DMS114 treated with DMSO at 0.1 percent for 48 hours (cell line): ENCODE data around the gene TIMM10B.

Source experiments
- DNase-seq: peaks from one replicate; lab custom pipeline; 2025; ENCODE audit not compliant: unreplicated experiment; lab: John Stamatoyannopoulos, UW

The TIMM10B gene

GRCh38 chr11:6469599-6469998 is 11.7 kb upstream of the TIMM10B start:
- DNase-seq = no peak

GRCh38 chr11:6472934-6473333 is 8.4 kb upstream of the TIMM10B start:
- no peak for DNase-seq

DNA sequence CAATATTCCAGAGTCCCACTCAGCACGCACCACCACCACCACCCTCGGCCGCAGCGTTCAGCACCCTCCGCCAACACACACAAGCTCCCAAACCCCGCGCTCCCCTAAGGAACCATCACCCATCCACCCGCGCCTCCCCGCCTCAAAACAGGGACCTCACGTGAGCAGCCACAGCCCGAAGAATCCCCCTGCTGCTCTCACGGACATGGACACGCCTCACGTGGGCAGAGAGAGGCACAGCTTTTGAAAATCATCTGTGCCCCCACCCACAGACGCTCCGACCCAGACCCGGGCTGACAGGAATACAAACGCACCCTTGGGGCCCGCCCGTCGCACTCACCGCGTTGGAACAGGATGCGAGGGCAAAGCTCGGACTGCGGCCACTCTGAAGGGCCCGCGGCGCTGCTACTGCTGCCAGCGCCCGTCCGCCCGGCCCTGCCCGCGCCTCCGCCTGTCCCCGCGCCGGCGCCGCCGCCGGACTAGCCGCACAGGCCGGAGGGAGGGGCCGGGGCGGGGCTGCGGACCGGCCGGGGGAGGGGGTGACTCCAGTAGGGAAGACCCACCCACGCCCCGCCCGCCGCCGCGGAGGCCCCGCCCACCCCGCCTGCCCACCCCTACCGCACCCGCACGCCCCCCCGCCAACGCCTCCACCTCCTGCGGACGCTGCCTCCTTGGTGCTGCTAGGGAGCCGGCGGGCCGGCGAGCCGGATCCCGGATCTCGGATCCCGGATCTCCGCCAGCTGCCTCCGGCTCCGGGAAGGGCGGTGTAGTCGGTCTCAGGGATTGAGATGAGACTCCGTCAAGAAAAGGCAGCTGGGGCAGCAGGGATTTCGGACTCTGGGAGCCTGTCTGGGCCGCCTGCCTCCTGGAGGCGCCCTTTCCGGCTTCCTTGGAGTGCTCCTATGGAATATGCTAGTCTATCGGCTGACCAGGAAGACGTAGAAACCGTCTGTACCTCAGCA is 7.6 kb upstream of the TIMM10B start, which contains the start of gene TRIM3:
Gene TRIM3, minus strand, starts transcription at position 491 of the 962 bp plus-strand sequence. CDS start 8,246 bp downstream, outside the sequence.
- DNase-seq = peak; percentile 35

DNA sequence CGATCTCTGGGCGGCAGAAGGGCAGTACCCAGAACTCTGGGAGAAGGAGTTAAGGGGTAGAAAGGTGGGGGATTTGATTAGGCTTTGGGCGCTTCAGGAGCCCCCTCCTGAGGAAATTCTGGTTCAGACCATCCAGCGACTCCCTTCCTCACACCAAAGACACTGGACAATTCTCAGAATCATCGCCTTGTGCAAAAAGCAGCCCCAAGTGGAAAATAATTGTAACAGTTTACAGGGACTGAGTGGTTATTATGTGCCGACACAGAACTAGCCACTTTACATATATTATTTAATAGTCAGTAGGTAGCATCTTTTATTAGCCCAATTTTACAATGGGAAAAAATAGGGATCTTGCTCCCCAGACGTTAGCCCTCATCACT is 6.9 kb upstream of the TIMM10B start:
- DNase-seq = no peak

DNA sequence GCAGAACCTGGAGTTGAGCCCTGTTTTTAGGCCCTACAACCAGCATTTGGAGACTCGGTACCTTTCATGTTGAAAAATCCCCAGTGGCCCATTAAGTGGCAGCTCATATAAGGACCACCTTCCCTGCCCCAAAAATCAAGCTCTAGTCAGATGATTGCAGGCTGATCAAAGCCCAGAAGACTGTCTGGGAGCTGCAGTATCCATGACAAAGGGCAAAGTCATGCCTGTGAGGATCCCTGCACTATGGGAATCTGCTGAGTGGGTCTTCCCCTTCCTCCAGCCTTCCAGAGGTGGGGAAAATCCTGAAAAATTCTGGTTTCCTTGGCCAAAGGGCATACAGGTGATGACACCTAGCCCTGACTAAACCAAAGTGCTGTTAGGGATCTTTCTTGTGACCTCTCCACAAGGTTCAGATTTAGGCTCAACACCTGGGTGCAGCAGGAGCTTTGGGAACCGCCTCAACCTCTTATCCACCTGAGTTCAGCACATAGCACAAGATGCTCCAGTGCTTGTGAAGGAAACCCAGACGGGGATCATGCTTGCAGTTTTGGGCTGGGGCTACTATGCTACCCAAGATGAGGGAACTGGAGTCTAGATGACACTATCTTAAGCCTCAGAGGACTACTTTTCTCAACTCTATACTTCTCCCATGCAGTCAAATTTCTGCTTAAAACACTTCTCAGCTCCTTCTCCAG is 6.3 kb upstream of the TIMM10B start:
- DNase-seq = no peak

DNA sequence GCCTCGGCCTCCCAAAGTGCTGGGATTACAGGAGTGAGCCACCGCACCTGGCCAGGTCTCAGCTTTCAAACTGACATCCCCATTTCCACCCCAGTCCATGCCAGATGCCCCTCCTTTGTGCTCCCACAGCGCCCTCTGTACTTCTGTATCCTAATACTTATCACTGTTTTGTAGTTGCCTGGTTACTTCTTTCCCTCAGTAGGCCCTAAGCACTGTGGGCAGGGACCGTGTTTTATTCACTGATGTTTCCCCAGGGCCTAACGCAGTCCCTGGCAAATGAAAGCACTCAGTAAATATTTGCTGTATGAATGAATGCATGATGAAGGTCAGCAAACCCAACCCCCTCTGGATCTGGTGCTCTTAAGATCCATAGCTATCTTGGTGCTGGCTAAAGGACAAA is 5.4 kb upstream of the TIMM10B start:
- DNase-seq = no peak

DNA sequence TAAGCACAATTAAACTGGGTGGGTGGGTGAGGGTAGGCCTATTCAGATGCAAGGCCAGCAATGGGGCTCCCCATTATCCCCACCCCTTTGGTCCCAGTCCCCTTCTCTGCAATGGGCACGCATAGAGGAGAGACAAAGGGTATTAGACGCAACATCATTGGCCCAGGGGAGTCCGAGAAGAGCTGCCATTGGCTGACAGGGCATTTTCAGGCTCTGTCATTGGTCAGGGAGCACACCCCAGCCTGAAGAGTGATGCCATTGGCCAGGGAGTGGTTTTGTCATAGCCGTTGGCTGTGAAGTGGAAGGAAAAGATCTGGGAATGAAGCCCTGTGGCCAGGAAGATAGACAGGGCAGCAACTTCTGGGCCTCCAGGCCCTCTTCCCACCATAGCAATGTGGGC is 4.7 kb upstream of the TIMM10B start:
- no peak for DNase-seq

DNA sequence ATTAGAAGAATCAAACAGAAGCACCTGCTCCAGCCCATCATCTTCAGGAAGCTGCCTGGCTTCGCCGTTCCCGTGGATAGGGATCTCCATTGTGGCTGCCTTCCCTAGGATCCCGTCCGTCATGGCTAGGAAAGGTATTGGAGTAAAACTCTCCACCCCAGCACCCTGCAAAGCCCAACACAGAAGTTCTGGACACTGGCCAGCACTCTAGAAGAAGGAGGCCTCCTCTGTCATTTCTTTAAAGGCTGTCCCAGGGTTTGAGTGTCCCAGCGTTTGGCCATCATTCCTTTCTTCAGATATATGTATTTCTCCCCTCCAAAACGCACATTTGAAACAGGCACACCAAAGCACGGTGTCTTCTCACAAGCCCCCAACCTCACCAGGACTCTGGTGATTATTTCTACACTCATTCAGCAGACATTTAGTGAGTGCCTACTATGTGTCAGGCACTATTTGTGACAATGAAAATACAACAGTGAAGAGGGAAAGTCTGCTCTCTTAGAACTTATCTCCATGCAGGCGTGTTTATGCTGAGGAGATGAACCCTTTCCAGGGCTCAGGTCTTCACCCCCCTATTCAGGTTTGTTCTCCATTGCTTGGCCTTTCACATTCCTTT is 894 bp upstream of the TIMM10B start:
- no peak for DNase-seq

DNA sequence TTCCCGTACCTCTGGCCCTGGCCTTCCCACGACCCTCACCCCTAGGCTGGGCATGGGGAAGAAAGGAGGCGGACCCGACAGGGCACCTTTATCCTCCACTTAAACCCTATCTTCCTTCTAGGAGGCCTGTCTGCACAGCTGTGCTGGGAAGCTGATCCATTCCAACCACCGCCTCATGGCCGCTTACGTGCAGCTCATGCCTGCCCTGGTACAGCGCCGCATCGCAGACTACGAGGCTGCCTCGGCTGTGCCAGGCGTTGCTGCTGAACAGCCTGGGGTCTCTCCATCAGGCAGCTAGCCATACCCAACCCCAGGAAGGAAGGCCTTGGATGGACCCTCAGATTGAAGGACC is 599 bp downstream of the TIMM10B start:
- no peak for DNase-seq

DNA sequence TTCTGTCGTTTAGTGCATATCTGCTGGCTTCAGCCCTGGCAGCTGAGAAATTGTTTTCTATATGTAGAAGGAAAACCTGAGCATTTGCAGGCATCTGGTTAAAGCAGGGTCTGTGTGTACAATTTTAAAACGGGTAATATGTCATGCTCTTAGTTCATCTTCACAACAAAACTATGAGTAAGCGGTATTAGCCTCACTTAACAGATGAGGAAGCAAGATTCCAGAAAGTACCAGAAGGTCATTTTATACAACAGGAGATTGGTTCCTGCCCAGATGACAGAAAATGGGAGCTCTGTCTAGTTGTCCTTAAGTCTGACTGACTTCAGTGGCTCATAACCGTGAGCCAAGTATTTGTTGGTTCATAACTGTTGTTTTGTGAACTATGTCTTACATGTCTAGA is 1.1 kb downstream of the TIMM10B start:
- DNase-seq = no peak

GRCh38 chr11:6483015-6483414 is 1.7 kb downstream of the TIMM10B start:
- no peak for DNase-seq

GRCh38 chr11:6485661-6486060 is 4.4 kb downstream of the TIMM10B start:
- DNase-seq = no peak

GRCh38 chr11:6486256-6486655 is 5.0 kb downstream of the TIMM10B start:
- DNase-seq = no peak

DNA sequence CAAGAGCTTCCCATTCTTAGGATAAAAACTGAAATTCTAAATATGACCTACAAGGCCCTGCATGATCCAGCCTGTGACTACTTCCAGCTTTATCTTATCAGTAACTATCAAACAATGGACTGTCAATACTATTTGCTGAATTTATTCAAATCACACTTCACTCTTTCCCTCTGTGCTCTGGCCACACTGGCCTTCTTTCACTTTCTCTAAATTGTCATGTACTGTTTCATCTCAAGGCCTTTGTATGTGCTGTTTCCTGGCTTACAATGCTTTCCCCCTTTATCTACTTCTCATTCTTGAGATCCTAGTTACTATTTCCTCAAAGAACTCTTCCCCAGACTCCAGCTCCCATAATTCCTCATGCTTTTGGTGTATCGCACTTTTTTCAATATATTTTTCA is 5.6 kb downstream of the TIMM10B start:
- no peak for DNase-seq

DNA sequence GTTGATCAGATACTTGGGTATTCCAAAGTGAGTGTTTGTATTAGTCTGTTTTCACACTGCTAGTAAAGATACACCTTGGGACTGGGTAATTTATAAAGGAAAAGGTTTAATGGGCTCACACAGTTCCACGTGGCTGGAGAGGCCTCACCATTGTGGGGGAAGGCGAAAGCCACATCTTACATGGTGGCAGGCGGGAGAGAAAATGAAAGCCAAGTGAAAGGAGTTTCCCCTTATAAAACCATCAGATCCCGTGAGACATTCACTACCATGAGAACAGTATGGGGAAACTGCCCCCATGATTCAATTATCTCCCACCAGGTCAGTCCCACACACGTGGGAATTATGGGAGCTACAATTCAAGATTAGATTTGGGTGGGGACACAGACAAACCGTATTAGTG is 7.0 kb downstream of the TIMM10B start:
- no peak for DNase-seq

- no peak for DNase-seq
These were observed 7.5 kb downstream of the TIMM10B start for GRCh38 chr11:6488821-6489220.

DNA sequence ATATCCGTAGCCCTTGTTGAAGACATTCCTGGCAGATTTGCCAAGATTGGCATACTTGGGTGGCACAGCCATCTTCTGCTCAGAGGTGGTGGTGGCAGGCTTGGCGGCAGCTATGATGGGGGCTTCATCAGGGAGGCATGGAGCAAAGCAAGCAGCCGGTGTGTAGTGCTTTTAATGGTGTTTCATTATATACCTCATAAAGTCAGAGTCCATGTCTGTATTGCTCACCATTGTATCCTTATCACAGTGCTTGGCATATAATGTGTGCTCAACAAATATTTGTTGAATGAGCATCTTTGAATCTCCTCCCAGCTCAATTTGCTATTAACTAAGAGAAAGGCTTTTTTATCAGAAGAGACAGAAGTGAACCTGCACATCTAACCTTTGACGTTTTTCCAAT is 8.0 kb downstream of the TIMM10B start:
- DNase-seq = no peak

GRCh38 chr11:6497069-6497839 is 16.0 kb downstream of the TIMM10B start, which contains the start of gene DNHD1:
Gene DNHD1 (plus strand): TSS chr11:6497280. CDS start chr11:6498216, 936 bp downstream.
- DNase-seq = no peak

- DNase-seq = no peak
These were observed 16.8 kb downstream of the TIMM10B start for GRCh38 chr11:6498121-6498520.

- DNase-seq = no peak
These were observed 17.2 kb downstream of the TIMM10B start for GRCh38 chr11:6498544-6498943.

DNA sequence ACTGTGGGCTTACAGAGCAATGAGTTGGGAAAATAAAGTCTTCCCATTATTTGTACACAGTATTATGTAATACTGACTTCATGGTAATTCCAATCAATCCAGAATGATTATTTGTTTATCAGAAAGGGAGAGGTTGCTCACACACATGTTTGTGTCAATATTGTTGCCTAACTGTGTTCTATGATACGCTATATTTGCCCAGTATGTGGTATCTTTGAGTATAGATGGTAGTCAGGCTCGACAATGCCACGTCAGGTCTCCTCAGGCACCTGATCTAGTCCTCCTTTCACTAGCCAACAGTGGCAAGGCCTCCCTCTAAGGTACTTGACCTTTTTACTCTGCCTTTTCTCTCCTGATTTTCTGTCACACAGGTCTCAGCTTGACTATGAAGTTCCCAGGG is 21.1 kb downstream of the TIMM10B start:
- no peak for DNase-seq
